GM12878 (cell line): ENCODE results near the gene IL12B. TPM values are rescaled to one million over a fixed set of nuclear protein-coding genes. Genes with fewer than 3 reads are reported as not detected.

Experiments used
- ATAC-seq: fragments of 200-7000 bp; cut with Tn5 transposase; 3 replicates; pipeline ENCODE4 v1.9.1; 2020; ENCODE audit warnings: mild to moderate bottlenecking, moderate library complexity
- BruUV-seq: library from RNA; stranded (reverse); fragments of 400-500 nt; replicated peaks from 2 replicates; lab custom pipeline; 2021; lab: Mats Ljungman, UMichigan
- CTCF ChIA-PET: fragments of 300-600 bp; sonication (Branson Sonifier 250); formaldehyde crosslinking; extraction: SDS; loops from one replicate; lab custom pipeline; 2021; ENCODE audit warnings: inconsistent platforms; lab: Yijun Ruan, JAX
- POLR2A ChIA-PET: fragments of 350-600 bp; formaldehyde crosslinking; extraction: SDS; loops from one replicate; lab custom pipeline; 2021; ENCODE audit warnings: inconsistent platforms; lab: Charles Lee
- RAD21 ChIA-PET: fragments of 300-600 bp; sonication (Branson Sonifier 250); formaldehyde crosslinking; loops from one replicate; lab custom pipeline; 2023; ENCODE audit warnings: antibody characterized with exemption; ENCODE audit not compliant: unreplicated experiment; lab: Charles Lee
- SMC1A ChIA-PET: fragments of 300-600 bp; sonication (Branson Sonifier 250); formaldehyde crosslinking; loops from one replicate; lab custom pipeline; 2023; ENCODE audit not compliant: unreplicated experiment, uncharacterized antibody; lab: Charles Lee
- DNase-seq: peaks from one replicate; pipeline ENCODE4 v3.0.0-alpha.2; 2011; ENCODE audit warnings: low read depth, low spot score
- FAIRE-seq: peaks from 3 replicates; lab custom pipeline; 2011; peaks lifted over from hg19 to GRCh38; lab: Jason Lieb, UNC
- H2AFZ ChIP-seq: 2 replicates; pipeline ENCODE4 v1.6.0; 2011; ENCODE audit warnings: low read depth, low read length, control low read depth; ENCODE audit not compliant: control insufficient read depth
- H3K27ac ChIP-seq: 2 replicates; pipeline ENCODE4 v1.5.1; 2011; ENCODE audit warnings: control low read depth; ENCODE audit not compliant: control insufficient read depth, insufficient read depth
- H3K27me3 ChIP-seq, 2 experiments: replicated peaks in 1 of 2; 2 replicates each; pipeline versions ENCODE4 v1.6.0 to v1.6.1; 2011; ENCODE audit warnings: low read length in 1 of 2; ENCODE audit not compliant: control insufficient read depth in 2 of 2, insufficient read depth in 2 of 2
- H3K36me3 ChIP-seq, 2 experiments: 2 replicates each; pipeline ENCODE4 v1.5.1; 2011; ENCODE audit warnings: low read length in 1 of 2; ENCODE audit not compliant: control insufficient read depth in 2 of 2, insufficient read depth in 2 of 2
- H3K4me1 ChIP-seq: 2 replicates; pipeline ENCODE4 v1.6.1; 2011; ENCODE audit warnings: mild to moderate bottlenecking, low read length, moderate library complexity, mixed read lengths; ENCODE audit not compliant: control insufficient read depth, insufficient read depth
- H3K4me2 ChIP-seq: 2 replicates; pipeline ENCODE4 v1.6.0; 2011; ENCODE audit warnings: control low read depth; ENCODE audit not compliant: control insufficient read depth, insufficient read depth
- H3K4me3 ChIP-seq: fragments of 200-600 bp; sonication (generic); 2 replicates; pipeline ENCODE4 v1.5.1; 2016
- H3K79me2 ChIP-seq: 2 replicates; pipeline ENCODE4 v1.6.0; 2011; ENCODE audit warnings: low read length; ENCODE audit not compliant: control insufficient read depth, insufficient read depth
- H3K9ac ChIP-seq: 2 replicates; pipeline ENCODE4 v1.8.0; 2011; ENCODE audit warnings: low read length, control low read depth, mixed read lengths; ENCODE audit not compliant: control insufficient read depth, insufficient read depth
- H3K9me3 ChIP-seq: replicated peaks from 3 replicates; pipeline ENCODE4 v1.5.1; 2011; ENCODE audit warnings: mild to moderate bottlenecking, low read length; ENCODE audit not compliant: control insufficient read depth, insufficient read depth
- H4K20me1 ChIP-seq: 2 replicates; pipeline ENCODE4 v1.6.0; 2011; ENCODE audit not compliant: control insufficient read depth, insufficient read depth
- BCL11A ChIP-seq: IDR thresholded peaks from 2 replicates; pipeline ENCODE4 v1.6.1; 2011; ENCODE audit warnings: low read depth, low read length
- CHD2 ChIP-seq: IDR thresholded peaks from 2 replicates; pipeline ENCODE4 v1.6.1; 2011; ENCODE audit warnings: low read depth, low read length, improper control_type of control experiment, borderline replicate concordance
- EZH2 ChIP-seq: IDR thresholded peaks from 2 replicates; pipeline ENCODE4 v1.6.1; 2012; ENCODE audit warnings: low read depth, mild to moderate bottlenecking, control low read depth, inconsistent platforms, low read length, borderline replicate concordance; ENCODE audit not compliant: control insufficient read depth
- FOS ChIP-seq: IDR thresholded peaks from 3 replicates; pipeline ENCODE4 v1.6.1; 2011; ENCODE audit warnings: borderline replicate concordance; ENCODE audit not compliant: insufficient read length; ENCODE audit errors: extremely low read depth
- HSF1 ChIP-seq: fragments of 150-350 bp; IDR thresholded peaks from 2 replicates; pipeline ENCODE4 v1.6.1; 2014; ENCODE audit warnings: mild to moderate bottlenecking, low read depth, low read length
- IKZF2 ChIP-seq, 2 experiments: fragments of 450-650 bp; IDR thresholded peaks; 2 replicates each; pipeline ENCODE4 v1.6.1; 2017; ENCODE audit warnings: mild to moderate bottlenecking in 2 of 2, moderate library complexity in 2 of 2
- IRF4 ChIP-seq: IDR thresholded peaks from 2 replicates; pipeline ENCODE4 v1.6.1; 2011; ENCODE audit warnings: low read depth, low read length
- JUNB ChIP-seq: IDR thresholded peaks from 2 replicates; pipeline ENCODE4 v1.6.1; 2016; ENCODE audit warnings: antibody characterized with exemption, mild to moderate bottlenecking
- LARP7 ChIP-seq: fragments of 450-650 bp; IDR thresholded peaks from 2 replicates; pipeline ENCODE4 v1.6.1; 2017; ENCODE audit warnings: mild to moderate bottlenecking
- MEF2B ChIP-seq: fragments of 450-650 bp; IDR thresholded peaks from 2 replicates; pipeline ENCODE4 v1.6.1; 2018; ENCODE audit warnings: mild to moderate bottlenecking, moderate library complexity; ENCODE audit not compliant: partially characterized antibody, poor library complexity, severe bottlenecking
- MTA2 ChIP-seq: fragments of 450-650 bp; IDR thresholded peaks from 2 replicates; pipeline ENCODE4 v1.6.1; 2016; ENCODE audit warnings: low read depth, mild to moderate bottlenecking, moderate library complexity
- NR2C2 ChIP-seq: IDR thresholded peaks from 2 replicates; pipeline ENCODE4 v1.6.1; 2011; ENCODE audit warnings: borderline replicate concordance, low read depth; ENCODE audit not compliant: control insufficient read depth, insufficient read length
- PAX5 ChIP-seq: IDR thresholded peaks from 2 replicates; pipeline ENCODE4 v1.6.1; 2011; ENCODE audit warnings: low read depth, low read length, borderline replicate concordance
- POLR2A ChIP-seq: IDR thresholded peaks from 2 replicates; pipeline ENCODE4 v1.6.1; 2011; ENCODE audit warnings: low read depth, mild to moderate bottlenecking, low read length
- RB1 ChIP-seq: fragments of 450-650 bp; formaldehyde crosslinking; IDR thresholded peaks from 2 replicates; pipeline ENCODE4 v1.6.1; 2017; ENCODE audit warnings: mild to moderate bottlenecking, borderline replicate concordance
- RBBP5 ChIP-seq: fragments of 200-600 bp; sonication (generic); conservative IDR thresholded peaks from 2 replicates; pipeline ENCODE4 v1.6.1; 2016
- SIX5 ChIP-seq: IDR thresholded peaks from 2 replicates; pipeline ENCODE4 v1.6.1; 2011; ENCODE audit warnings: mild to moderate bottlenecking, low read depth, low read length, moderate library complexity; ENCODE audit not compliant: severe bottlenecking
- SMAD1 ChIP-seq: fragments of 450-650 bp; IDR thresholded peaks from 2 replicates; pipeline ENCODE4 v1.6.1; 2018; ENCODE audit warnings: mild to moderate bottlenecking, low read depth; ENCODE audit not compliant: partially characterized antibody
- SREBF1 ChIP-seq: IDR thresholded peaks from 2 replicates; pipeline ENCODE4 v1.6.1; 2012; ENCODE audit warnings: mild to moderate bottlenecking, low read length
- SRF ChIP-seq, 2 experiments: IDR thresholded peaks; 2 replicates each; pipeline ENCODE4 v1.6.1; 2011; ENCODE audit warnings: low read depth in 2 of 2, low read length in 2 of 2, mild to moderate bottlenecking in 1 of 2, moderate library complexity in 1 of 2
- ZNF207 ChIP-seq: fragments of 450-650 bp; IDR thresholded peaks from 2 replicates; pipeline ENCODE4 v1.6.1; 2014; ENCODE audit warnings: antibody characterized with exemption, mild to moderate bottlenecking, borderline replicate concordance
- ZNF274 ChIP-seq: IDR thresholded peaks from one replicate; pipeline ENCODE4 v1.8.0; 2011; ENCODE audit not compliant: insufficient read length, insufficient read depth
- ZNF622 ChIP-seq: fragments of 450-650 bp; IDR thresholded peaks from 2 replicates; pipeline ENCODE4 v1.6.1; 2017; ENCODE audit warnings: mild to moderate bottlenecking, inconsistent platforms
- WGBS: methylation state at CpG from one replicate; pipeline ENCODE4 v1.1.6; 2016; ENCODE audit warnings: low lambda C conversion rate; ENCODE audit not compliant: insufficient replicate concordance, insufficient coverage; ENCODE audit errors: missing lambda C conversion rate; 5-methylcytosine and 5-hydroxymethylcytosine counted together
- in situ Hi-C: fragments of 300-500 bp; cut with MboI; formaldehyde crosslinking; loops from 9 replicates; pipeline ENCODE4 v1.14.3; 2018; ENCODE audit warnings: mixed read lengths
- intact Hi-C: fragments of 100-400 bp; cut with micrococcal nuclease; formaldehyde crosslinking; loops from one replicate; pipeline ENCODE4 v1.14.2; 2022; ENCODE audit not compliant: unreplicated experiment
- polyA plus RNA-seq, 11 experiments: library from polyadenylated mRNA; depleted of rRNA in 4 of 11; unstranded in 6 of 11; stranded (reverse) in 5 of 11; fragments of >200 nt; fragmentation: Nextera tagmentation in 4 of 11; fragmentation: Illumina TruSeq in 1 of 11; extraction: Ambion mirVana in 4 of 11; extraction: Trizol in 1 of 11; gene quantifications; 1 replicate in 1 of 11; 2 replicates in 10 of 11; pipeline versions ENCODE4 v1.2.1 to v1.2.3, GENCODE V29; 2011 to 2016; ENCODE audit warnings: inconsistent platforms in 2 of 11, missing spikeins in 2 of 11, low read depth in 1 of 11
- total RNA-seq, 4 experiments: library from RNA; depleted of rRNA in 3 of 4; stranded (reverse); fragments of >200 nt in 3 of 4; fragmentation: Illumina TruSeq in 1 of 4; extraction: Trizol in 1 of 4; gene quantifications; 2 replicates each; pipeline versions ENCODE4 v1.2.1 to v1.2.3, GENCODE V29; 2013 to 2021
- TF ChIP-seq, protein P1 (sequence below): IDR thresholded peaks from 2 replicates; pipeline ENCODE4 v1.6.1; 2012; ENCODE audit warnings: low read depth, low read length, improper control_type of control experiment

The IL12B gene
- total and polyA plus RNA-seq, 10 of the 15 experiments (the other 5 are each of a cell fraction or from before 2014, with no cell fraction given) = 0.15 to 0.72 (median 0.45) TPM

- BruUV-seq = no TSS peak
- H2AFZ ChIP-seq = no peak overlapping the region; the same call in 1 of the 2 replicates
- RAD21 ChIA-PET = interaction anchor here (0.8 to 3.3 kb wide), 25 partner anchors 8 to 654 kb away, joined by 3 to 38 read pairs (median 4); no protein-coding TSS in a partner anchor
- peak overlapping the region; percentile 19; the same call in 1 of the 2 replicates for H3K4me2 ChIP-seq
- no peaks in the 10 kb centered on the region for H4K20me1 ChIP-seq
- H3K9me3 ChIP-seq = no peaks in the 10 kb centered on the region; the same call in 2 of the 3 replicates
- ATAC-seq = peak; percentile 57
- no peak overlapping the region for H3K9ac ChIP-seq
- no peaks in the 10 kb centered on the region for H3K79me2 ChIP-seq
- no peak for DNase-seq
- CTCF ChIA-PET = interaction anchor here (0.6 to 3.4 kb wide), 40 partner anchors 8 to 675 kb away, joined by 3 to 60 read pairs (median 5); no protein-coding TSS in a partner anchor
- POLR2A ChIA-PET = interaction anchor here (0.6 to 1.5 kb wide), 7 partner anchors 53 to 126 kb away, joined by 3 to 7 read pairs (median 5); no protein-coding TSS in a partner anchor
- intact Hi-C loops (loop anchor here (2.0 to 10.0 kb wide), 6 partner anchors 72 to 582 kb away; partner anchors contain the start of gene ADRA1B), in situ Hi-C loops (no loop called here)
- WGBS = 11% methylated on average over 6 of the region's 6 CpGs
- H3K27me3 ChIP-seq = 0 out of 4 replicates have a peak, but pooled peaks cover 0 to 1% of the 10 kb centered on the region in 2 experiments
- no peak overlapping the region for H3K27ac ChIP-seq
- SMC1A ChIA-PET = interaction anchor here (0.6 to 4.5 kb wide), 38 partner anchors 8 to 676 kb away, joined by 3 to 74 read pairs (median 4); no protein-coding TSS in a partner anchor
- no peaks in the 10 kb centered on the region for H3K36me3 ChIP-seq
- FAIRE-seq = peak; percentile 61
- H3K4me3 ChIP-seq = no peak overlapping the region
- H3K4me1 ChIP-seq = peaks cover 10% of the 10 kb centered on the region
- no peak for TF ChIP-seq LARP7
- TF ChIP-seq PAX5 = no peak
- TF ChIP-seq POLR2A = no peak
- 0 out of 2 replicates have a peak, but pooled peaks have one; percentile 10 for TF ChIP-seq JUNB
- TF ChIP-seq RBBP5 = no peak
- TF ChIP-seq MTA2 = no peak
- no peak for TF ChIP-seq IRF4
- TF ChIP-seq SREBF1 = no peak
- no peak for TF ChIP-seq SRF (IDR thresholded peaks at IDR 0.05; ENCODE audit: low read depth in 2 of 2, low read length in 2 of 2)
- TF ChIP-seq, protein P1, sequence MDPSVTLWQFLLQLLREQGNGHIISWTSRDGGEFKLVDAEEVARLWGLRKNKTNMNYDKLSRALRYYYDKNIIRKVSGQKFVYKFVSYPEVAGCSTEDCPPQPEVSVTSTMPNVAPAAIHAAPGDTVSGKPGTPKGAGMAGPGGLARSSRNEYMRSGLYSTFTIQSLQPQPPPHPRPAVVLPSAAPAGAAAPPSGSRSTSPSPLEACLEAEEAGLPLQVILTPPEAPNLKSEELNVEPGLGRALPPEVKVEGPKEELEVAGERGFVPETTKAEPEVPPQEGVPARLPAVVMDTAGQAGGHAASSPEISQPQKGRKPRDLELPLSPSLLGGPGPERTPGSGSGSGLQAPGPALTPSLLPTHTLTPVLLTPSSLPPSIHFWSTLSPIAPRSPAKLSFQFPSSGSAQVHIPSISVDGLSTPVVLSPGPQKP = no peak
- no peak for TF ChIP-seq SIX5
- TF ChIP-seq EZH2 = no peak
- no peak for TF ChIP-seq FOS
- no peak for TF ChIP-seq NR2C2
- TF ChIP-seq ZNF207 = no peak
- no peak for TF ChIP-seq ZNF274
- no peak for TF ChIP-seq BCL11A
- TF ChIP-seq ZNF622 = no peak
- peak; percentile 94 for TF ChIP-seq MEF2B
- no peak for TF ChIP-seq SMAD1
- no peak for TF ChIP-seq CHD2
- TF ChIP-seq HSF1 = no peak
- TF ChIP-seq IKZF2 (IDR thresholded peaks at IDR 0.05) = peak in 1 of 2 experiments; percentile 42; a peak in 1 of 4 replicates
- TF ChIP-seq RB1 = no peak
Measured at GRCh38 chr5:159332800-159333544, 2.7 kb upstream of the IL12B start.
